NCI-H446 (cell line): ENCODE results near the gene DDX20.

Source experiments
- DNase-seq, 2 experiments: peaks; one replicate each; lab custom pipeline; 2025; lab: John Stamatoyannopoulos, UW

DDX20 gene

GRCh38 chr1:111747947-111748346 is 7.8 kb upstream of the DDX20 start:
- no peak for DNase-seq

DNA sequence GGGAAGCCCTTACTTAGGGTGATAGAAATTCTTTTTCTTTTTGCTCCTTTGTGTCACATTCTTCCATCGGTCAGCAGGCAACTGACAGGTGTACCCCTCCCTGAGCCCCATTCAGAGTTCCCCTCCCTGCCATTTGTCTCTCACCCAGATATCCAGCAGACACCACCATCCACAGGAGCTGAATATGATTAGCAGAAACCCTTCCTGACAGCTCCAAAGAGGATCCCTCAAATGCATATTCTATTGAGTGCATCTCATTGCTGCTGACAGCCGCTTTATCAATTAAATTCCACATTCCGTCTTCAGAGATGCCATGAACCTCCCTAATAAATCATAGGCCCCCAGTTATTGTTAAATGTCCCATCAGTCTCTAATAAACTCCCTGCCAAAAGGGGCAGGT is 6.1 kb upstream of the DDX20 start:
- no peak for DNase-seq

- DNase-seq, result no peak
Measured at GRCh38 chr1:111750856-111751255, 4.8 kb upstream of the DDX20 start.

- DNase-seq, result no peak
Measured at GRCh38 chr1:111751906-111752575, 3.7 kb upstream of the DDX20 start.

GRCh38 chr1:111754984-111755330 is 744 bp upstream of the DDX20 start:
- peak in 1 of 2 experiments; percentile 51 for DNase-seq

DNA sequence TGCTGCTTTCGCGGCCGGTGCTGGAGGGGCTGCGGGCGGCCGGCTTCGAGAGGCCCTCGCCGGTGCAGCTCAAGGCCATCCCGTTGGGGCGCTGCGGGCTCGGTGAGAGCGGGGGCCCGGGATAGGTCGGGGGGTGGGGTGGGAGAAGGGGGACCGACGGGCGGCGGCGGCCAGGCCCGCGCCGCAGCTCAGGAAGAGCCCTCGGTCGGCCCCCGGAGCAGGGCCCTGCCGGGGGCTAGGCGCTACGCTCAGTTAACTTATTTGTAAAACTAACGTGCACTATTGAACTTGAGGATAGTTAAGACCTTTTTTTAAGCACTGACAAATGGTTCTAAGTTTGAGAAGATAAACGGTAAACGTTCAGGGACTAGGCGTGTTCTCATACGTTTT is 418 bp downstream of the DDX20 start:
- DNase-seq, result no peak

DNA sequence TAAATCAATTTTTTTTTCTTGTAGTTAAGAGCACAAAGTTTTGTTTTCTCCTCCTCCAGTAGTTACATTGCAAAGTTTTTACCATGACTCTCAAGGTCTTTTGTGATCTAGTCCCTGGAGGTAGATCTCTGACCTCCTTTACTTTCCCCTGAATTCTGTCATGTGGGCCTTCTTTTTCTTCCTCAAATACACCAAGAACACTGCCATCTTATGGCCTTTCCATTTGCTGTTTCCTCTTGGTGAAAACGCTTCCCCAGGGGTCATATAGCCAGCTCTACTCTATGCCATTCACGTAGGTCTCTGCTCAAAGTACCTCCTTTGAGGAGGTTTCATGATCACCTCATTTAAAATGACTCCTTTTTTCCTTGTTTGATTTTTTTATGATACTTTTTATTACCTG is 2.7 kb downstream of the DDX20 start:
- peak in 1 of 2 experiments; percentile 10 for DNase-seq

DNA sequence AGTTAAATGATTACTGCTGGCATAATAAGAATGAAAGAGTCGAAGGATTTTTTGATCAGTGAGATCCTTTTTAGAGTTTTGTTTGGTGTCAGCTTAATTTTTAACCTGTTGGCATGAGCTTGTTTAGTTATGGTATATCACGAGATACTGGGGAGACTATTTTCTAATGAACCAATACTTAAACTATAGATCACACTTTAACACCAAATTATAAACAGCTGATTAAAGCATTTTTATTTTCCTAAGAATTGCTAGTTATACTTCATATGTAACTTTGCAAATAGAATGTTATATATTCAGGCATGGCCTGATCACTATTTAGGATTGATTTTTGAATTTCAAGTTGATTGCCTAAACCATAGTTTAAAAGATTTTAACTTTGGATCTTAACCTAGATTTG is 6.0 kb downstream of the DDX20 start:
- no peak for DNase-seq

GRCh38 chr1:111762332-111762731 is 6.6 kb downstream of the DDX20 start:
- no peak for DNase-seq

GRCh38 chr1:111768023-111768422 is 12.3 kb downstream of the DDX20 start:
- DNase-seq, result no peak

DNA sequence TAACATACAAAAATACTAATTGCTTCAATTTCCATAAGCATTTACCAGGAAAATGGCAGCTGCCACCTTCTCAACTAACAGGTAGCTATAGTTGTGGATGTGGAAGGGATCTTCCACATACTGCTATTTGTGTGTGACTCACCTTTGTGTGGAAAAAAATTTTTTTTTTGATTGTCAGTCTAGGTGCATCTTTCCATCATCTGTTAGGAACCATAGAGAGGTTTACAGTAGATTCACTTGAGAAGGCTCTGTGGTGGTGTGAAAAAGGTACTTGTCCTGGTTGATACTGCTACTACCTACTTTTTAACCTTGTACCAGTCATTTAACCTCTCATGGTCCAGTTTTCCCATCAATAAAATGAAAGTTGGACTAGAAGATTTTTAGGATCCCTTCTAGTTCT is 12.9 kb downstream of the DDX20 start:
- no peak for DNase-seq

DNA sequence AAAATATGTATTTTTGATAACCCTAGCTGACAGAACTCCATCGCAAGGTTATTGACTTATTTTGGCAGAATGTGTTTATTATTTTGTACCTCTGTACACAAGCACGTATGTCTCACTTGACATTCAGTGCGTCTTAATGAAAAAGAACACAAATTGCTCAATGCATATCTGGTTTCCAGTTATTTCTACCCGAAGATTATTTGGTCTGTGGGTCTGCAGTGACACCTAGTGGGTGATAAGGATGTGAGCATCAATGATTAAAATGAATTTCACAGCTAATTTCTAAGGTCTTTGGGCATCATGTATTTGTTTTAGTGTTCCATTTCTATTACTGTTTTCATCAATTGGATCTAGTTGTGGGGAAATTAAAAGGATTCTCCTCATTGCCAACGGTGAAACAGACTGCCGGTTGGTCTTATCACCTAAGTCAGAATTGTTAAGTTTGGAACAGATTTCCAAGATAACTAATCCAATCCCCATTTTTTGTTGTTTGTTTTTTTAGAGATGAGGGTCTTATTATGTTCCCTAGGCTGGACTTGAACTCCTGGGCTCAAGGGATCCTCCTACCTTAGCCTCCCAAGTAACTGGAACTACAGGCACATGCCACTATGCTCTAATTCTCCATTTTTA is 13.9 kb downstream of the DDX20 start:
- DNase-seq, result peak; percentile 64 to 83

GRCh38 chr1:111770916-111771315 is 15.2 kb downstream of the DDX20 start:
- no peak for DNase-seq

GRCh38 chr1:111775966-111776365 is 20.3 kb downstream of the DDX20 start:
- no peak for DNase-seq

DNA sequence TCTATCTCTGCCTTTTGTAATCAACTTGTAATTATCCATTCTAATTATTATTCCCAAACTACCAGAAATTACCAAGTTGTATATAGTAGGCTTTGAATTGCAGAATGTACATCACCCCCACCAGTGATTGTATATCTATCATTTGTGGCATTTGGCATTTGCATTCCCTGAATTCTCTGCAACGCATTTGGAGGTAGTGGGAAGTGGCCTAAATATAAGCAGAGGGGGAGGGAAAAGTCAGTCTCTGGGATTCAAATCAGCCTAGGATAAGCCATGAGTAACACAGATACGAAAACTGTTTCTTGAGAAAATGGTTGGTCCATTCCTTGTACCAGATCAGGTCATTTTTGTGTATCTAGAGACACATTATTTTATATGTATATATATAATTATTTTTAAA is 20.7 kb downstream of the DDX20 start:
- DNase-seq, result no peak

- DNase-seq, result no peak
Measured at GRCh38 chr1:111776861-111777260, 21.2 kb downstream of the DDX20 start.

GRCh38 chr1:111777301-111777700 is 21.6 kb downstream of the DDX20 start:
- no peak for DNase-seq

DNA sequence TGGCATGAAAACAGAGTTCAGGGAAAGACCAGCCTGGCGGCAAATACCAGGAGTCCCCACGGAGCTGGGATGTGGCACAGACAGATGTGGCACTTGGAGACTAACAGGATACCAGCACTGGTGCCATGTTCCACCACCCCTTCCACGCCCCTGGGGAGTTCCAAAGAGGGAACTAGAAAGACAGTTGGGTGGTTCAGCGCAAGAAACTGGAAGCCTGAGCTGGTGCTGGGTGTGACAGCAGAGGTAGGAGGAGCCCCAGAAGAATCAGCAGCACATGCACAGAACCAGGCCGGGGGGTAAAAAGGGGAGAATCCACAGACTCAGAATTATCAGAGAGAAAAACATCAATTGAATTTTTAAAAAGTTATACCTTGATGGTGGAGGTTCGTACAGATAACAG is 22.4 kb downstream of the DDX20 start:
- no peak for DNase-seq

DNA sequence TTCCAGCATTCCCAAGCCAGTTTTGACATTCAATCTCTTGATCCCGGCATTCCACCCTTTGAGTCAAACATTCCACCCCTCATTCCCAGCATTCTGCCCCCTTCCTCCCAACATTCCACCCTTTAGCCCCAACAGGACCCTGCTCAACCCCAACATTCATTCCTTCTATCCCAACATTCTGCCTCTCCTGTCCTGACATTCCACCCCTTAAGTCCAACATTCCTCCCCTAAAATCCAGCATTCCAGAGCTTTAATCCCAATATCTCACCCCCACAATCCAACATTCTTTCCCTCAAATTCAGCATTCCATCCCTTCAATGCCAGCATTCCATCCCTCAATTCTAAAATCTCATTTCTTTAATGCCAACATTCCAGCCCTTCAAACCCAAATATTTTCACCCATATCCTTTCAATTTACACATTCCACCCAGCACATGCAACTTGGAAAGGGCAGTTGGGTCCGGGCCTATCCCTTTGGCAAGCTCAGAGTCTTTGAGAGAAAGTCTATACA is 22.9 kb downstream of the DDX20 start:
- no peak for DNase-seq

DNA sequence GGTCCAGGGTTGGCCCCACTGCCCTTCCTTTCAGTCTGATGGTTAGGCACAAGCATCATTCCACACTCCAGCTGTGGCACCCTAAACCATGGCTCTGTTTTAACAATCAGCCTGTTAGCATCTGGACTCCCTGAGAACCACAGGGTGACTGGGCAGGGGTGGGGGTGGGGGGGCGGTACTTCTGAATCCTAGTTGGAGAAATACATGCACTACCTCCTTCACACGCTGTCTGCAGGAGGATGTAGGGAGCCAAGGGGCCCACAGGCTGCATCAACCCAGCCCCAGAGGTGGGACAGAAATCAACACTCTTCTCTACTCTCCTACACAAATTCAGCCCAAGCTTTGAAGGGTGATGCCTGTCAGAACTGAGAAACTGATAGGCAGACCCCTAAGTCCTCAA is 23.8 kb downstream of the DDX20 start:
- DNase-seq, result no peak

DNA sequence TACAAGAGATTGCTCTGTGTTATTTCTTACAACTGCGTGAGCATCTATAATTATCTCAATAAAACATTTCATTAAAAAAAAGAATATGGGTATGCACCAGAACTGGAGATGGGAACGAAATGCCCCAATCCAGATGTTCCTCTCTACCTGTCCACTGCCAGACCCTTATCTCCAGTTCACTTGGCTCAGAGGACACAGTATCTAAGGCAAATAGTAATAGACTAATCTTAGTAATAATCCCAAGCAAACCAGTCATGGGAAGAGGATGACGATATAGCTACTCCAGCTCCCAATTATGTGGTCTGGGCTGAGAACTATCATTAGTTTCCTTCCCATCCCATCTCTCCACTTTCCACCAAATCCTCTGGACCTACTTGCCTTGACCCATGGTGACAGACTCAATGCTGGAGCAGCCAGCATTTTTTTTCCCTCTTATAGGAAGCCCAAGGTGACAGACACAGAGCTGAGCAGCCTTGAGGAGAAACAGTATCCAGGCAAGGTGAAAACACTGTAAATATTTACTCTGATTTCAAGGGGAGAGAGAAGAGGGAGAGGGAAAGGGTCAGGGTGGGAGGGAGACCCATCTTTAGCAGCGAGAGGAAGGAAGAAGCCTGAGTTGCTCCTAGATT is 28.7 kb downstream of the DDX20 start:
- no peak for DNase-seq

- peak in 1 of 2 experiments; percentile 5 for DNase-seq
Measured at GRCh38 chr1:111786669-111787207, 31.0 kb downstream of the DDX20 start.

GRCh38 chr1:111789142-111789541 is 33.4 kb downstream of the DDX20 start:
- DNase-seq, result peak; percentile 69 to 76
